ENCODE measurements around the gene GLI2. TPM values are rescaled to one million over a fixed set of nuclear protein-coding genes. Genes with fewer than 3 reads are reported as not detected.
A peak's percentile ranks its signal among the peaks of the same experiment; 100 is the strongest.

GLI2 gene
- total and polyA plus RNA-seq, 2 donors from 2014 or later: 0.32 to 3.7 TPM

DNA sequence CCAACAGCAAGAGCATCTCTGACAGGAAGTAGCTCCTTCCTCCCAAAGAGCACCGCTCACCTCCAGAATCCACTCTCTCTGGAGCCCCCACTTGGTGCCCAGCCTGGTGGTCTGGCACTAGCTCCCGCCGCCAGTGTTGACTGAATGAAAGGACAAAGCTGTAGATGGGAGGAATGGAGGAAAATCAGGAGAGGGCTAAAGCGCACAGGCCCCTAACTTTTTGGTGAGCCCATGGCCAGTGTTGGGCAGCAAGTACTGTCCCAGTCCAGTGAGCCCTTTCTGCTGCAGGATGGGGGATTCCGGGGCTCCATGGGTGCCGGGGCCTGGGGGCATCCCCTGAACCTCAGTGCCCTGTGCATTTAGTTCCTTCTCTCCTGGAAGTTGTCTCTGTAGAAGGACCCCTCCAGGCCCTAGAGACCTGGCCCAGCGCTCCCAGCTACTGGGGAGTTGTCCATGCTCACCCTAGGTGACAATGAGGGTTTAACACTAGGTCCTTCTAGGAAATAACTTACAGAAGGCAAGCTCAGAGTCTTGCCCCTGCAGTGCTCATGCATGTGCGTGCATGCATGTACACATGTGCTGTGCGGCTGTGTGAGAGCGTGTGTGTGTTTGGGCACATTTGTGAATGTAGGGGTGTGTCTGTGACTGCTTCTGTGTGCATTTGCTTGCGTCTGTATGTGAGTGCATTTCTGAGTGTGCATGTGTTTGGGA lies 33.6 kb downstream of the GLI2 start:
- intact Hi-C loops (cut with DNase I): no loop called here
- H3K27ac ChIP-seq (ENCODE audit: low read depth in 2 of 2, low read length in 2 of 2): no peak overlapping the region
- DNase-seq (peak in 1 of 5 donors; percentile 37), FAIRE-seq (no peak)
- peaks cover 0 to 17% (median 11%) of the 10 kb centered on the region in 3 donors for H3K4me1 ChIP-seq (ENCODE audit: control insufficient read depth in 2 of 3, insufficient read depth in 2 of 3, low read depth in 1 of 3, low read length in 3 of 3)
- H3K9me3 ChIP-seq (ENCODE audit: control insufficient read depth in 2 of 3, insufficient read depth in 1 of 3, low read length in 3 of 3): no peaks in the 10 kb centered on the region
- H3K9ac ChIP-seq (ENCODE audit: low read length in 3 of 3): no peak overlapping the region
- H3K36me3 ChIP-seq (ENCODE audit: control insufficient read depth in 2 of 3, insufficient read depth in 3 of 3, low read length in 3 of 3): no peaks in the 10 kb centered on the region
- no peaks in the 10 kb centered on the region for H3K27me3 ChIP-seq (ENCODE audit: control insufficient read depth, insufficient read depth, low read length)
- TF ChIP-seq, protein P1, sequence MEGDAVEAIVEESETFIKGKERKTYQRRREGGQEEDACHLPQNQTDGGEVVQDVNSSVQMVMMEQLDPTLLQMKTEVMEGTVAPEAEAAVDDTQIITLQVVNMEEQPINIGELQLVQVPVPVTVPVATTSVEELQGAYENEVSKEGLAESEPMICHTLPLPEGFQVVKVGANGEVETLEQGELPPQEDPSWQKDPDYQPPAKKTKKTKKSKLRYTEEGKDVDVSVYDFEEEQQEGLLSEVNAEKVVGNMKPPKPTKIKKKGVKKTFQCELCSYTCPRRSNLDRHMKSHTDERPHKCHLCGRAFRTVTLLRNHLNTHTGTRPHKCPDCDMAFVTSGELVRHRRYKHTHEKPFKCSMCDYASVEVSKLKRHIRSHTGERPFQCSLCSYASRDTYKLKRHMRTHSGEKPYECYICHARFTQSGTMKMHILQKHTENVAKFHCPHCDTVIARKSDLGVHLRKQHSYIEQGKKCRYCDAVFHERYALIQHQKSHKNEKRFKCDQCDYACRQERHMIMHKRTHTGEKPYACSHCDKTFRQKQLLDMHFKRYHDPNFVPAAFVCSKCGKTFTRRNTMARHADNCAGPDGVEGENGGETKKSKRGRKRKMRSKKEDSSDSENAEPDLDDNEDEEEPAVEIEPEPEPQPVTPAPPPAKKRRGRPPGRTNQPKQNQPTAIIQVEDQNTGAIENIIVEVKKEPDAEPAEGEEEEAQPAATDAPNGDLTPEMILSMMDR (IDR thresholded peaks at IDR 0.05; ENCODE audit: borderline replicate concordance, extremely low read depth, insufficient read depth): no peak
- H3K4me3 ChIP-seq (ENCODE audit: low read length in 3 of 3): no peak overlapping the region

DNA sequence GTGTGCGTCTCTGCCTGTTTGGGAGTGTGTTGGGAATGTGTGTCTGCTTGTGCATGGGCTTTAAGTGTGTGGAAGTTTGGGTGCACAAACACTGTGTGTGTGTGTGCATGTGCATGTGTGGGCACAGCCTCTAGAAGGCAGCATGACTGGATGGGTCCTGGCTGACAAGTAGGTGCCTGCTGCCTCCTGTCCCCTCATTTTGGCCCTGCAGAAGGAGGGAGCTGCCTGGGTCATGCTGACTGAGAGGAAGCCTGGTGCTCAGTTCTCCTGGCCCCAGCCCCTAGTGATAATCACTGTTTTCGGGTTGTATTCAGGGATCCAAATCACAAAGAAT lies 34.1 kb downstream of the GLI2 start:
- H3K27me3 ChIP-seq (ENCODE audit: control insufficient read depth, insufficient read depth, low read length): no peaks in the 10 kb centered on the region
- H3K9me3 ChIP-seq (ENCODE audit: control insufficient read depth in 2 of 3, insufficient read depth in 1 of 3, low read length in 3 of 3): no peaks in the 10 kb centered on the region
- DNase-seq (peak in 1 of 5 donors; percentile 14), FAIRE-seq (no peak)
- intact Hi-C loops (cut with DNase I): no loop called here
- no peaks in the 10 kb centered on the region for H3K36me3 ChIP-seq (ENCODE audit: control insufficient read depth in 2 of 3, insufficient read depth in 3 of 3, low read length in 3 of 3)
- H3K9ac ChIP-seq (ENCODE audit: low read length in 3 of 3): no peak overlapping the region
- TF ChIP-seq, protein P1 (IDR thresholded peaks at IDR 0.05; ENCODE audit: borderline replicate concordance, extremely low read depth, insufficient read depth): no peak
- no peak overlapping the region for H3K27ac ChIP-seq (ENCODE audit: low read depth in 2 of 2, low read length in 2 of 2)
- H3K4me3 ChIP-seq (ENCODE audit: low read length in 3 of 3): no peak overlapping the region
- peaks cover 0 to 17% (median 7%) of the 10 kb centered on the region in 3 donors for H3K4me1 ChIP-seq (ENCODE audit: control insufficient read depth in 2 of 3, insufficient read depth in 2 of 3, low read depth in 1 of 3, low read length in 3 of 3)

DNA sequence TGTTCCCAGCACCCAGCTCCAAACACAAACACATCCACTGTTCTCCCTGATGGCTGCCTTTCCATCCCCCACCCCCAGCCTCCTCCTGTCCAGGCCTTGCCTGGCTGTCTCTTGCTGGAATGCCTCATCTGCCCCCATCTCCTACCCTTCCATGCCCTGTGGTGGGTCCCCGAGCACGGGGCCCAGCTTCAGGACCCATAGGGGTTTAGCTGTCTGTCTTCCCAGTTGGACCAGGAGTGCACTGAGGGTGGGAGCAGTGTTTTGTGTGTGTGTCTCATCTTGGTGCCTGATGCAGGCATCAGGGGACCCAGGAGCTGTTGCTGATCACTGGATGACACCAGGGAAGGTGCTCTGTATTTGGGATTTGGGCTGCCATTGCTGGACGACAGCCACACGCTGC lies 34.5 kb downstream of the GLI2 start:
- intact Hi-C loops (cut with DNase I): no loop called here
- H3K9ac ChIP-seq (ENCODE audit: low read length in 3 of 3): no peak overlapping the region
- DNase-seq (peak in 2 of 5 donors; percentile 28 to 59), FAIRE-seq (no peak)
- TF ChIP-seq, protein P1 (IDR thresholded peaks at IDR 0.05; ENCODE audit: borderline replicate concordance, extremely low read depth, insufficient read depth): no peak
- no peaks in the 10 kb centered on the region for H3K36me3 ChIP-seq (ENCODE audit: control insufficient read depth in 2 of 3, insufficient read depth in 3 of 3, low read length in 3 of 3)
- no peaks in the 10 kb centered on the region for H3K27me3 ChIP-seq (ENCODE audit: control insufficient read depth, insufficient read depth, low read length)
- H3K4me1 ChIP-seq (ENCODE audit: control insufficient read depth in 2 of 3, insufficient read depth in 2 of 3, low read depth in 1 of 3, low read length in 3 of 3): peaks cover 0 to 13% (median 5%) of the 10 kb centered on the region in 3 donors
- no peak overlapping the region for H3K4me3 ChIP-seq (ENCODE audit: low read length in 3 of 3)
- no peaks in the 10 kb centered on the region for H3K9me3 ChIP-seq (ENCODE audit: control insufficient read depth in 2 of 3, insufficient read depth in 1 of 3, low read length in 3 of 3)
- no peak overlapping the region for H3K27ac ChIP-seq (ENCODE audit: low read depth in 2 of 2, low read length in 2 of 2)

Data from kidney (tissue), 14 donors.